Activated T-cell treated with anti-CD3 and anti-CD28 coated beads for 1 hour (primary cell): ENCODE data around the gene EML2.
"Not testable (repeated sequence)": the region's sequence is repeated elsewhere in the genome, so short reads cannot be mapped to it uniquely, and the experiment has no call there.

Source experiments
- DNase-seq: peaks from one replicate; pipeline ENCODE4 v3.0.0-alpha.2; 2020; ENCODE audit warnings: low read depth

The EML2 gene

GRCh38 chr19:45638930-45639729 lies at the start of gene EML2:
EML2 (minus strand) TSS chr19:45639397; CDS start chr19:45639376, 21 bp downstream.
- DNase-seq = peak; percentile 42

- no peak for DNase-seq
Measured at GRCh38 chr19:45687599-45687998, 48.4 kb upstream of the EML2 start.

GRCh38 chr19:45685045-45685444 lies 45.8 kb upstream of the EML2 start:
- DNase-seq = not testable (repeated sequence)

GRCh38 chr19:45682908-45683307 lies 43.7 kb upstream of the EML2 start:
- no peak for DNase-seq

- DNase-seq = no peak
Measured at GRCh38 chr19:45682117-45682516, 42.9 kb upstream of the EML2 start.

GRCh38 chr19:45681391-45682015 lies 42.3 kb upstream of the EML2 start:
- peak; percentile 80 for DNase-seq

- peak; percentile 79 for DNase-seq
Measured at GRCh38 chr19:45677351-45678230, 38.4 kb upstream of the EML2 start.

GRCh38 chr19:45676851-45677263 lies 37.7 kb upstream of the EML2 start:
- DNase-seq = peak; percentile 38

- no peak for DNase-seq
Measured at GRCh38 chr19:45674946-45675345, 35.7 kb upstream of the EML2 start.

GRCh38 chr19:45670670-45671453 lies 31.7 kb upstream of the EML2 start:
- DNase-seq = peak; percentile 38

- no peak for DNase-seq
Measured at GRCh38 chr19:45668342-45668871, 29.2 kb upstream of the EML2 start.

- peak; percentile 46 for DNase-seq
Measured at GRCh38 chr19:45667620-45668341, 28.6 kb upstream of the EML2 start, which contains the start of gene GIPR. GIPR (plus strand) TSS chr19:45668221; CDS start chr19:45669521, 1,300 bp downstream.

- no peak for DNase-seq
Measured at GRCh38 chr19:45664575-45664974, 25.4 kb upstream of the EML2 start.

- DNase-seq = no peak
Measured at GRCh38 chr19:45663800-45664199, 24.6 kb upstream of the EML2 start.

- no peak for DNase-seq
Measured at GRCh38 chr19:45660636-45661035, 21.4 kb upstream of the EML2 start.

- DNase-seq = no peak
Measured at GRCh38 chr19:45659096-45659729, 20.0 kb upstream of the EML2 start.

- DNase-seq = no peak
Measured at GRCh38 chr19:45657520-45658167, 18.4 kb upstream of the EML2 start.

GRCh38 chr19:45655073-45655472 lies 15.9 kb upstream of the EML2 start:
- no peak for DNase-seq

GRCh38 chr19:45653634-45654033 lies 14.4 kb upstream of the EML2 start:
- DNase-seq = no peak

- no peak for DNase-seq
Measured at GRCh38 chr19:45650722-45651121, 11.5 kb upstream of the EML2 start.
